GM21529 (cell line): ENCODE measurements around the gene STRN3.
"Not testable (repeated sequence)": the region's sequence is repeated elsewhere in the genome, so short reads cannot be mapped to it uniquely, and the experiment has no call there.

Experiments
- ATAC-seq: cut with Tn5 transposase; IDR thresholded peaks from one replicate; pipeline ENCODE4 v1.9.1; 2021; ENCODE audit not compliant: unreplicated experiment

STRN3 gene

GRCh38 chr14:30921305-30921704, 104.9 kb downstream of the STRN3 start:
- ATAC-seq, result no peak

GRCh38 chr14:30915596-30915995, 110.6 kb downstream of the STRN3 start:
- ATAC-seq, result no peak

- no peak for ATAC-seq
These were observed 111.4 kb downstream of the STRN3 start for GRCh38 chr14:30914812-30915211.

GRCh38 chr14:30908826-30909225, 117.4 kb downstream of the STRN3 start:
- ATAC-seq, result no peak

- no peak for ATAC-seq
These were observed 118.5 kb downstream of the STRN3 start for GRCh38 chr14:30907659-30908057.

GRCh38 chr14:30906752-30907658, 119.2 kb downstream of the STRN3 start:
- no peak for ATAC-seq

GRCh38 chr14:30903285-30904124, 122.7 kb downstream of the STRN3 start:
- ATAC-seq, result no peak

GRCh38 chr14:30897121-30897520, 129.1 kb downstream of the STRN3 start:
- not testable (repeated sequence) for ATAC-seq

- no peak for ATAC-seq
These were observed 129.7 kb downstream of the STRN3 start for GRCh38 chr14:30896435-30896834.

- no peak for ATAC-seq
These were observed 131.2 kb downstream of the STRN3 start for GRCh38 chr14:30894923-30895515.

- ATAC-seq, result no peak
These were observed 132.4 kb downstream of the STRN3 start for GRCh38 chr14:30893819-30894218.

GRCh38 chr14:30889244-30889594, 137.0 kb downstream of the STRN3 start:
- ATAC-seq, result no peak

GRCh38 chr14:30888480-30889243, 137.5 kb downstream of the STRN3 start:
- ATAC-seq, result no peak

- no peak for ATAC-seq
These were observed 140.1 kb downstream of the STRN3 start for GRCh38 chr14:30885840-30886740.

GRCh38 chr14:30884901-30885300, 141.3 kb downstream of the STRN3 start:
- no peak for ATAC-seq

- ATAC-seq, result no peak
These were observed 142.5 kb downstream of the STRN3 start for GRCh38 chr14:30883508-30884294.

- no peak for ATAC-seq
These were observed 143.7 kb downstream of the STRN3 start for GRCh38 chr14:30882431-30882830.

- no peak for ATAC-seq
These were observed 149.5 kb downstream of the STRN3 start for GRCh38 chr14:30876692-30877091.

GRCh38 chr14:30875788-30876053, 150.5 kb downstream of the STRN3 start:
- no peak for ATAC-seq
